Renal cortical epithelial cell (primary cell): Measurements from ENCODE around the gene FOXK2. TPM values are rescaled to one million over a fixed set of nuclear protein-coding genes. Genes with fewer than 3 reads are reported as not detected.
"Not testable (repeated sequence)": the region's sequence is repeated elsewhere in the genome, so short reads cannot be mapped to it uniquely, and the experiment has no call there.

Experiments used
- DNase-seq: peaks from one replicate; pipeline ENCODE4 v3.0.0-alpha.2; 2011; ENCODE audit warnings: low read depth
- total RNA-seq: library from RNA; depleted of rRNA; stranded (reverse); fragments of >200 nt; gene quantifications from 2 replicates; pipeline ENCODE4 v1.2.3, GENCODE V29; 2014

The FOXK2 gene
- total RNA-seq, 1 donor from 2014 or later, result 35.5 TPM

DNA sequence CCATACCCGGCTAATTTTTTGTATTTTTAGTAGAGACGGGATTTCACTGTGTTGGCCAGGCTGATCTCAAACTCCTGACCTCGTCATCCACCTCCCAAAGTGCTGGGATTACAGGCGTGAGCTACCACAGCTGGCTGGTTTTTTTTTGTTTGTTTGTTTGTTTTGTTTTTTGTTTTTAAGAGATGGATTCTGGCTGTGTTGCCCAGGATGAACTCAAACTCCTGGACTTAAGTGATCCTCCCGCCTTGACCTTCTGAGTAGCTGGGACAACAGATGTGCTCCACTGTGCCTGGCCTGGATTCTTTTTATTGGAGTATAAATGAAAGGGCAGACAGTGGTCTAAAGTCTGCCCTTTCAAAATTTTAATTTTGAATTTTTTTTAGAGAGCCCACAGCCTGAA, 44.7 kb downstream of the FOXK2 start:
- no peak for DNase-seq

- DNase-seq, result no peak
Observed at GRCh38 chr17:82565551-82565950, 46.0 kb downstream of the FOXK2 start.

DNA sequence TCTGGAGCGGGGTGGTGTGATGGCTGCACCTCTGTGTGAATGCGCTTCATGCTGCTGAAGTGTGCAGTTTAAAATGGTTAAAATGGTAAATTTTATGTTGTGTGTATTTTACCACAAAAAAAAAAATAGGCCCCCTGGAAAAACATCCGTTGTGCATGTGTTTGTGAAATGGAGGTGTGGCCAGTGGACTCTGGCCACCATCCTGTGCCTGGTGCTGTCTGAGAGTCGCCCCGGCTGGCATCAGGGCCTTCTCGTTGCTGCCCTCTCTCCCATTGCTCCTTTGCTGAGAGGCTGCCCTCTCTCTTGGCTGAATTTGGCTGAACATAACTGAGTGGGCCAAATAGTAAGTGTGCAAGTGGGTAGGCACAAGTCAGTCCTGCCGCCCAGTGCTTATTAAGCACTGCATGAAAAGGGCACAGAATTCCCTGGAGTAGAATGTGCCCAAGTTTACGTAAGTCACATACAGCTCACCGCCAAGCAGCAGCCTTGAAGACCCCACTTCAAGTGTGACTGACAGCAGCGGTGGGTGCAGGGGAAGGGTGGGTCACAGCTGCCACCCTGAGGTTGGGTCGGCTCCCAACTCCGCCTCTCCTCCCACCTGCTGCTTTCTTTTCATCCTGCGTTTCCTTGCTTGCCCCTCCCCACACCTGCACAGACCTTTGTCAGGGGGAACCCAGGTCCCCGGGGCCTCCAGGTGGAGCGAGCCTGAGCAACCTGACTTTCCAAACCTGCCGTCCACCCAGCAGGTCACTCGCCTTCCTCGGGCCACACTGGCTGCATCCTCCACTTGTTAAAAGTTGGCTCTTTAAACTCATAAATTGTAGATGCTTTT, 46.8 kb downstream of the FOXK2 start:
- no peak for DNase-seq

- DNase-seq, result no peak
Observed at GRCh38 chr17:82567286-82567685, 47.8 kb downstream of the FOXK2 start.

DNA sequence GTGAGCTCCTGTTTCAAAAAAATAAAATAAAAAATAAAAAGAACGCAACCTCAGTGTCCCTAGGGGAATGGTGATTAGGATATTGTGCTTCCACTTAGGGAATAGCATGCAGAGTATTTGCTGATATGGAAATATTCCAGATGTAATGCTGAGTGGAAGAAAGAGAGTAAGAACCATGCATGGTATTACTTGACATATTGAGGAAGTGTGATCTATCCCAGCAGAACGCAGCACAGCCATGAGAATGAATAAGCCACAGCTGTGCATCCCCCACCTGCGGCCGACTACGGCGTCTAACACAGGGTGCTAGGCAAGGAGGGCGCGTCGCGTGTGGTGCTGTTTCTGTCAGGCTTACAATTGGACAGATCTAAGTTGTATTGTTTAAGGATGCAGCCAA, 49.5 kb downstream of the FOXK2 start:
- no peak for DNase-seq

GRCh38 chr17:82569621-82570020, 50.1 kb downstream of the FOXK2 start:
- DNase-seq, result no peak

GRCh38 chr17:82570277-82570676, 50.7 kb downstream of the FOXK2 start:
- no peak for DNase-seq

DNA sequence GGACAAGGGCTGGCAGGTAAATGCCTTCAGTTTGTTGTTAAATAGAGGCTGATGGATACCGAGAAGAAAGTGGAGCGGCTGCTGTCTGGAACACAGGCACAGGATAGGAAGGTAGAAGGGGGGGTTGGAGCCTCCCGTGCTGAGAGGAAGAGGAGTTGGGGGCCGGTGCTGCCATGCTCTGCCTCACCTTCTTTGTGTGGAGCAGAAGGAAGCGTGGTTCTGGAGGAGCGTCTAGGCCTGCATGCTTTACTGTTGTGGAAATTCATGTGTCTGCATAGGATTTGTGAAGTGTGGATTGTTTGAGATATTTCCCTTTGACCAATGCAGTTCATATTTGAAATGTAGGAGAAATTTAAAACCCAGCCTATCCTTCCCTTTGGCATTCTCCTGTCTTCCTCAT, 52.3 kb downstream of the FOXK2 start:
- no peak for DNase-seq

GRCh38 chr17:82574041-82574440, 54.5 kb downstream of the FOXK2 start:
- DNase-seq, result no peak

GRCh38 chr17:82575581-82576221, 56.2 kb downstream of the FOXK2 start:
- not testable (repeated sequence) for DNase-seq

DNA sequence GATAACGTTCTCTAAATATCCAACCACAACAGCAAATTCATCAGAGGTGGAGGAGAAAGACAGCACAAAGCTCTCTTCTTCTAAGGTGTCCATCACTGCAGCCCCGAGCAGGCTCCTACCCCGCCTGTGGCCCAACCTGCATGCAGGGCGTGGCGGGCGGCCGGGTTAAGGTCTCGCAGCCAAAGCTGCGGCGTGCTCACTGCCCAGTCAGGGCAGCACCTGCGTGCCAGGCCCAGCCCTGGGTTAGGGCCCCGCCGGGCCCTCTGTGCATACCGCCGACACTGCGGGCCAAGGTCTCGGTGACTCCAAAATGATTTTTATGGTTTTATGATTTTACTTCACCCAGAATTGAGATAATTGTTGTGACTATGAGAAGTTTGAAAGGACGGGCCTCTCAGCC, 57.8 kb downstream of the FOXK2 start:
- DNase-seq, result no peak

DNA sequence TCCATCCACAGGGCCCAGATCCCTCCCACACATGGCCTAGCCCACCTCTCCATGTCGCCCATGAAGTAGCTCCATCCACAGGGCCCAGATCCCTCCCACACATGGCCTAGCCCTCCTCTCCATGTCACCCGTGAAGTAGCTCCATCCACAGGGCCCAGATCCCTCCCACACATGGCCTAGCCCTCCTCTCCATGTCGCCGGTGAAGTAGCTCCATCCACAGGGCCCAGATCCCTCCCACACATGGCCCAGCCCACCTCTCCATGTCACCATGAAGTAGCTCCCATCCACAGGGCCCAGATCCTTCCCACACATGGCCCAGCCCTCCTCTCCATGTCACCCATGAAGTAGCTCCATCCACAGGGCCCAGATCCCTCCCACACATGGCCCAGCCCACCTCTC, 60.4 kb downstream of the FOXK2 start:
- not testable (repeated sequence) for DNase-seq

GRCh38 chr17:82582213-82582612, 62.7 kb downstream of the FOXK2 start:
- DNase-seq, result no peak

- no peak for DNase-seq
Observed at GRCh38 chr17:82582709-82583108, 63.2 kb downstream of the FOXK2 start.

- no peak for DNase-seq
Observed at GRCh38 chr17:82583720-82584234, 64.2 kb downstream of the FOXK2 start.

- DNase-seq, result peak; percentile 13
Observed at GRCh38 chr17:82585935-82586575, 66.5 kb downstream of the FOXK2 start.

DNA sequence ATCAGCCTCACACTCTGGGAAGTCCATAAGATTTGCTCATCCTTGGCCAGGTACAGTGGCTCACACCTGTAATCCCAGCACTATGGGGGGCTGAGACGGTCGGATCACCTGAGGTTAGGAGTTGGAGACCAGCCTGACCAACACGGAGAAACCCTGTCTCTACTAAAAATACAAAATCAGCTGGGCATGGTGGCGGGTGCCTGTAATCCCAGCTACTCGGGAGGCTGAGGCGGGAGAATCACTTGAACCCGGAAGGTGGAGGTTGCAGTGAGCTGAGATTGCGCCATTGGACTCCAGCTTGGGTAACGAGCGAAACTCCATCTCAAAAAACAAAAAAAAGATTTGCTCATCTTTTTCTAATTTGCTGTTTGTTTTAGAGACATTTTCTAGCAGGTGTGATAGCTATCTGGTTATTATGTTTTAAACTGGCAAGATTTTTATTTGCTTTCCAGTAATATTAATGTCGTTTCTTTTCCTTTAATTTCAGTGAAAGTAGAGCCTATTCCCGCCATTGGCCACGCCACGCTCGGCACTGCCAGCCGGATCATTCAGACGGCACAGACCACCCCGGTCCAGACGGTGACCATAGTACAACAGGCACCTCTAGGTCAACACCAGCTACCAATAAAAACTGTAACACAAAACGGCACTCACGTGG, 67.2 kb downstream of the FOXK2 start:
- DNase-seq, result no peak

GRCh38 chr17:82587234-82588086, 67.9 kb downstream of the FOXK2 start:
- DNase-seq, result no peak

DNA sequence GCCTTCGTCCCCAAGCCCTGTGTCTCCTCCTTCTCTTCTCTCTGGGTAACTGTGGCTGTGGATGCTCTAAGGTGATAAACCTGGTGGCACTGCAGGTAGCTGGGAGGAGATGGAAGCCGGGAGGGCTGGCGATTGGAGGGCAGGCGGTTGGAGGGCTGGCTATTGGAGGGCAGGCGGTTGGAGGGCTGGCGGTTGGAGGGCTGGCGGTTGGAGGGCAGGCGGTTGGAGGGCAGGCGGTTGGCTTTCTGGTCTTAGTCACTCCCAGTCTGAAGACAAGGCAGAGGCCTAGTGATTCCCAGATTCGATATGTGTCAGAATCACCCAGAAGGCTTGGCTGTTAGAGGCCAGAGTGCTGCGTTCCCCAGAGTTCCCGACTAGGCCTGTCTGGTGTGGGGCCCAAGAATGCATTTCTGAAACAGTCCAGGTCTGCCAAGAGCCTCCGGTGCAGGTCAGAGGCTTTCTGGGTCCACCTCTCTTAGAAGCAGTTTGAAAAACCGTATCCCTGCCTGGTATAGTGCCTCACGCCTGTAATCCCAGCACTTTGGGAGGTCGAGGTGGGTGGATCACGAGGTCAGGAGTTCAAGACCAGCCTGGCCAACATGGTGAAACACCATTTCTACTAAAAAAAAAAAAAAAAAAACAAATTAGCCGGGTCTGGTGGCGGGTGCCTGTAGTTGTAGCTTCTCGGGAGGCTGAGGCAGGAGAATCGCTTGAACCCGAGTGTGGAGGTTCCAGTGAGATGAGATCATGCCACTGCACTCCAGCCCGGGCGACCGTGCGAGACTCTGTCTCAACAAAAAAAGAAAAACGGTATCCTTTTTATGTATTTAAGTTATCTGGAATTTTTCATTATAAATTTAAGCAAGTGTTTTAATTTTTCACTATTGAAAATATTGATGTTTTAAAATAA, 69.0 kb downstream of the FOXK2 start:
- no peak for DNase-seq

DNA sequence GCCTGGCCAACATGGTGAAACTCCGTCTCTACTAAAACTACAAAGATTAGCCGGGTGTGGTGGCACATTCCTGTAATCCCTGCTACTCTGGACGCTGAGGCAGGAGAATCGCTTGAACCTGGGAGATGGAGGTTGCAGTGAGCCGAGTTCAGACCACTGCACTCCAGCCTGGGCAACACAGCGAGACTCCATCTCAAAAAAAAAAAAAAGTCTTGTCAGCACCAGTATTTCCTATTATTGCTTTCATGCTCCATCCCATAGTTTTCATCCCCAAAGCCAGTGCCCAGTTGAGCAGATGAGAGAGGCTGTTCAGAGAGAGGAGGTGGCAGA, 70.3 kb downstream of the FOXK2 start:
- DNase-seq, result no peak
